HepG2 (cell line): ENCODE data around the gene TRMT1. TPM values are rescaled to one million over a fixed set of nuclear protein-coding genes. Genes with fewer than 3 reads are reported as not detected.

Source experiments
- FOXA3 ChIP-seq: IDR thresholded peaks from 2 replicates; pipeline ENCODE4 v1.6.1; 2016; ENCODE audit warnings: missing genetic modification reagents, missing compliant biosample characterization
- IKZF5 ChIP-seq: IDR thresholded peaks from 2 replicates; pipeline ENCODE4 v1.6.1; 2018; ENCODE audit warnings: missing genetic modification reagents, mild to moderate bottlenecking, missing compliant biosample characterization
- PATZ1 ChIP-seq: sonication (generic); formaldehyde crosslinking; IDR thresholded peaks from 2 replicates; pipeline ENCODE4 v1.4.0; 2020; ENCODE audit warnings: missing genetic modification reagents
- SMYD3 ChIP-seq: sonication (generic); formaldehyde crosslinking; IDR thresholded peaks from 2 replicates; pipeline ENCODE4 v1.8.1; 2023; ENCODE audit warnings: mild to moderate bottlenecking, missing genetic modification reagents
- ZBTB10 ChIP-seq: sonication (generic); formaldehyde crosslinking; IDR thresholded peaks from 2 replicates; pipeline ENCODE4 v1.4.0; 2020; ENCODE audit warnings: missing genetic modification reagents, borderline replicate concordance
- ZFYVE20 ChIP-seq: sonication (generic); formaldehyde crosslinking; IDR thresholded peaks from 2 replicates; pipeline ENCODE4 v1.8.0; 2023; ENCODE audit warnings: low read depth, mild to moderate bottlenecking, moderate library complexity, missing genetic modification reagents, borderline replicate concordance
- ZMYM3 ChIP-seq: sonication (generic); formaldehyde crosslinking; IDR thresholded peaks from 2 replicates; pipeline ENCODE4 v1.5.1; 2020; ENCODE audit warnings: mild to moderate bottlenecking, missing genetic modification reagents
- ZNF232 ChIP-seq: sonication (generic); formaldehyde crosslinking; IDR thresholded peaks from 2 replicates; pipeline ENCODE4 v1.4.0; 2020; ENCODE audit warnings: missing genetic modification reagents, borderline replicate concordance
- ZNF382 ChIP-seq: sonication (generic); formaldehyde crosslinking; IDR thresholded peaks from 2 replicates; pipeline ENCODE4 v1.5.0; 2020; ENCODE audit warnings: missing genetic modification reagents, mild to moderate bottlenecking, borderline replicate concordance
- ZNF567 ChIP-seq: sonication (generic); formaldehyde crosslinking; IDR thresholded peaks from 2 replicates; pipeline ENCODE4 v1.8.1; 2023; ENCODE audit warnings: mild to moderate bottlenecking, missing genetic modification reagents, borderline replicate concordance
- polyA plus RNA-seq, 8 experiments: library from polyadenylated mRNA; depleted of rRNA in 3 of 8; stranded (reverse) in 7 of 8; unstranded in 1 of 8; fragments of >200 nt; fragmentation: Illumina TruSeq in 4 of 8; extraction: Trizol in 4 of 8; gene quantifications; 2 replicates each; pipeline versions ENCODE4 v1.2.1 to v1.2.3, GENCODE V29; 2011 to 2016; ENCODE audit warnings: low read depth in 4 of 8, missing spikeins in 1 of 8, mixed read lengths in 1 of 8; ENCODE audit not compliant: insufficient read depth in 1 of 8
- total RNA-seq, 5 experiments: library from RNA; depleted of rRNA; stranded (reverse); fragments of >200 nt; fragmentation: Illumina TruSeq; extraction: Trizol; gene quantifications; 2 replicates each; pipeline ENCODE4 v1.2.3, GENCODE V29; 2016; ENCODE audit warnings: low read depth in 1 of 5
- TF ChIP-seq, protein P1 (sequence below): sonication (generic); formaldehyde crosslinking; conservative IDR thresholded peaks from 2 replicates; pipeline ENCODE4 v1.4.0; 2020; ENCODE audit warnings: missing genetic modification reagents
- TF ChIP-seq, protein P2 (sequence below): sonication (generic); formaldehyde crosslinking; IDR thresholded peaks from 2 replicates; pipeline ENCODE4 v1.4.0; 2020; ENCODE audit warnings: missing genetic modification reagents
- TF ChIP-seq, protein P3 (sequence below): sonication (generic); formaldehyde crosslinking; conservative IDR thresholded peaks from 2 replicates; pipeline ENCODE4 v1.8.0; 2022; ENCODE audit warnings: missing genetic modification reagents
- TF ChIP-seq, protein P4 (sequence below): sonication (generic); formaldehyde crosslinking; IDR thresholded peaks from 2 replicates; pipeline ENCODE4 v1.8.1; 2023; ENCODE audit warnings: mild to moderate bottlenecking, missing genetic modification reagents

TRMT1 gene
- total and polyA plus RNA-seq, 2 of the 13 experiments (the other 11 are each of a cell fraction or from before 2014, with no cell fraction given), result 35.5 to 44.1 TPM

GRCh38 chr19:13150187-13150930 lies 33.8 kb upstream of the TRMT1 start, which contains the start of the genes IER2 and STX10 (continued):
- peak; percentile 86 for TF ChIP-seq PATZ1 (CRISPR knock-in tag)
- TF ChIP-seq, protein P1, sequence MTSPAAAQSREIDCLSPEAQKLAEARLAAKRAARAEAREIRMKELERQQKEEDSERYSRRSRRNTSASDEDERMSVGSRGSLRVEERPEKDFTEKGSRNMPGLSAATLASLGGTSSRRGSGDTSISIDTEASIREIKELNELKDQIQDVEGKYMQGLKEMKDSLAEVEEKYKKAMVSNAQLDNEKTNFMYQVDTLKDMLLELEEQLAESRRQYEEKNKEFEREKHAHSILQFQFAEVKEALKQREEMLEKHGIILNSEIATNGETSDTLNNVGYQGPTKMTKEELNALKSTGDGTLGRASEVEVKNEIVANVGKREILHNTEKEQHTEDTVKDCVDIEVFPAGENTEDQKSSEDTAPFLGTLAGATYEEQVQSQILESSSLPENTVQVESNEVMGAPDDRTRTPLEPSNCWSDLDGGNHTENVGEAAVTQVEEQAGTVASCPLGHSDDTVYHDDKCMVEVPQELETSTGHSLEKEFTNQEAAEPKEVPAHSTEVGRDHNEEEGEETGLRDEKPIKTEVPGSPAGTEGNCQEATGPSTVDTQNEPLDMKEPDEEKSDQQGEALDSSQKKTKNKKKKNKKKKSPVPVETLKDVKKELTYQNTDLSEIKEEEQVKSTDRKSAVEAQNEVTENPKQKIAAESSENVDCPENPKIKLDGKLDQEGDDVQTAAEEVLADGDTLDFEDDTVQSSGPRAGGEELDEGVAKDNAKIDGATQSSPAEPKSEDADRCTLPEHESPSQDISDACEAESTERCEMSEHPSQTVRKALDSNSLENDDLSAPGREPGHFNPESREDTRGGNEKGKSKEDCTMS (CRISPR knock-in tag), result peak; percentile 44; the same call in 1 of the 2 replicates
- TF ChIP-seq ZBTB10 (CRISPR knock-in tag), result peak; percentile 24; the same call in 1 of the 2 replicates
- TF ChIP-seq, protein P2, sequence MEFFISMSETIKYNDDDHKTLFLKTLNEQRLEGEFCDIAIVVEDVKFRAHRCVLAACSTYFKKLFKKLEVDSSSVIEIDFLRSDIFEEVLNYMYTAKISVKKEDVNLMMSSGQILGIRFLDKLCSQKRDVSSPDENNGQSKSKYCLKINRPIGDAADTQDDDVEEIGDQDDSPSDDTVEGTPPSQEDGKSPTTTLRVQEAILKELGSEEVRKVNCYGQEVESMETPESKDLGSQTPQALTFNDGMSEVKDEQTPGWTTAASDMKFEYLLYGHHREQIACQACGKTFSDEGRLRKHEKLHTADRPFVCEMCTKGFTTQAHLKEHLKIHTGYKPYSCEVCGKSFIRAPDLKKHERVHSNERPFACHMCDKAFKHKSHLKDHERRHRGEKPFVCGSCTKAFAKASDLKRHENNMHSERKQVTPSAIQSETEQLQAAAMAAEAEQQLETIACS (CRISPR knock-in tag), result 0 out of 2 replicates have a peak, but pooled peaks have one; percentile 1
- peak; percentile 75; the same call in 1 of the 2 replicates for TF ChIP-seq ZMYM3 (CRISPR knock-in tag)
- TF ChIP-seq FOXA3, result peak; percentile 69
- TF ChIP-seq ZNF382 (CRISPR knock-in tag), result no peak
- TF ChIP-seq, protein P3, sequence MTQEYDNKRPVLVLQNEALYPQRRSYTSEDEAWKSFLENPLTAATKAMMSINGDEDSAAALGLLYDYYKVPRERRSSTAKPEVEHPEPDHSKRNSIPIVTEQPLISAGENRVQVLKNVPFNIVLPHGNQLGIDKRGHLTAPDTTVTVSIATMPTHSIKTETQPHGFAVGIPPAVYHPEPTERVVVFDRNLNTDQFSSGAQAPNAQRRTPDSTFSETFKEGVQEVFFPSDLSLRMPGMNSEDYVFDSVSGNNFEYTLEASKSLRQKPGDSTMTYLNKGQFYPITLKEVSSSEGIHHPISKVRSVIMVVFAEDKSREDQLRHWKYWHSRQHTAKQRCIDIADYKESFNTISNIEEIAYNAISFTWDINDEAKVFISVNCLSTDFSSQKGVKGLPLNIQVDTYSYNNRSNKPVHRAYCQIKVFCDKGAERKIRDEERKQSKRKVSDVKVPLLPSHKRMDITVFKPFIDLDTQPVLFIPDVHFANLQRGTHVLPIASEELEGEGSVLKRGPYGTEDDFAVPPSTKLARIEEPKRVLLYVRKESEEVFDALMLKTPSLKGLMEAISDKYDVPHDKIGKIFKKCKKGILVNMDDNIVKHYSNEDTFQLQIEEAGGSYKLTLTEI, result no peak
- TF ChIP-seq IKZF5 (CRISPR knock-in tag), result peak; percentile 81; the same call in 1 of the 2 replicates
- TF ChIP-seq SMYD3, result peak; percentile 80; the same call in 1 of the 2 replicates
- no peak; the same call in 1 of the 2 replicates for TF ChIP-seq ZNF567 (CRISPR knock-in tag)
- peak; percentile 52; the same call in 1 of the 2 replicates for TF ChIP-seq ZNF232 (CRISPR knock-in tag)
- TF ChIP-seq, protein P4, sequence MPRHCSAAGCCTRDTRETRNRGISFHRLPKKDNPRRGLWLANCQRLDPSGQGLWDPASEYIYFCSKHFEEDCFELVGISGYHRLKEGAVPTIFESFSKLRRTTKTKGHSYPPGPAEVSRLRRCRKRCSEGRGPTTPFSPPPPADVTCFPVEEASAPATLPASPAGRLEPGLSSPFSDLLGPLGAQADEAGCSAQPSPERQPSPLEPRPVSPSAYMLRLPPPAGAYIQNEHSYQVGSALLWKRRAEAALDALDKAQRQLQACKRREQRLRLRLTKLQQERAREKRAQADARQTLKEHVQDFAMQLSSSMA (CRISPR knock-in tag), result 0 out of 2 replicates have a peak, but pooled peaks have one; percentile 66
- no peak for TF ChIP-seq ZFYVE20 (CRISPR knock-in tag)
